Colonic mucosa (tissue), 4 donors: Measurements from ENCODE around the gene XPC. TPM values are rescaled to one million over a fixed set of nuclear protein-coding genes. Genes with fewer than 3 reads are reported as not detected.

Experiments
- DNase-seq: peaks from one replicate; pipeline ENCODE4 v3.0.0-alpha.2; 2020
- H3K27ac ChIP-seq: fragments of 200-600 bp; one replicate; pipeline ENCODE4 v1.8.0; 2021
- H3K27me3 ChIP-seq: fragments of 200-600 bp; one replicate; pipeline ENCODE4 v1.8.0; 2021
- H3K36me3 ChIP-seq: fragments of 200-600 bp; one replicate; pipeline ENCODE4 v1.8.0; 2021
- H3K4me1 ChIP-seq: fragments of 200-600 bp; one replicate; pipeline ENCODE4 v1.8.0; 2021; ENCODE audit warnings: mild to moderate bottlenecking
- H3K4me3 ChIP-seq: fragments of 200-600 bp; one replicate; pipeline ENCODE4 v1.8.0; 2021
- H3K9ac ChIP-seq, 2 donors: one replicate each; pipeline ENCODE4 v1.7.0; 2013; ENCODE audit warnings: control low read depth in 2 of 2, low read depth in 2 of 2, low read length in 2 of 2
- H3K9me3 ChIP-seq: fragments of 200-600 bp; one replicate; pipeline ENCODE4 v1.8.0; 2021
- intact Hi-C: fragments of 100-400 bp; cut with DNase I; formaldehyde crosslinking; loops from one replicate; pipeline ENCODE4 v1.14.1; 2022
- total RNA-seq, 2 donors: library from RNA; stranded (reverse); fragmentation: NEBNext Ultra II Directional in 1 of 2; extraction: Animal tissue kit (Norgen Biotek cat#: 25700) in 1 of 2; gene quantifications; one replicate each; pipeline ENCODE4 v1.2.1, GENCODE V29; 2021
- TF ChIP-seq, protein P1 (sequence below): fragments of 200-600 bp; IDR thresholded peaks from one replicate; pipeline ENCODE4 v1.8.0; 2022; ENCODE audit warnings: antibody characterized with exemption, mild to moderate bottlenecking
- donor health status: healthy.
- donor health status: DM: no; HTN: no; CAD: no.
- donor health status: DM: no; HTN: no; CAD: no.

Gene XPC
- total RNA-seq, 2 donors from 2014 or later, result 14.7 to 23.3 TPM

DNA sequence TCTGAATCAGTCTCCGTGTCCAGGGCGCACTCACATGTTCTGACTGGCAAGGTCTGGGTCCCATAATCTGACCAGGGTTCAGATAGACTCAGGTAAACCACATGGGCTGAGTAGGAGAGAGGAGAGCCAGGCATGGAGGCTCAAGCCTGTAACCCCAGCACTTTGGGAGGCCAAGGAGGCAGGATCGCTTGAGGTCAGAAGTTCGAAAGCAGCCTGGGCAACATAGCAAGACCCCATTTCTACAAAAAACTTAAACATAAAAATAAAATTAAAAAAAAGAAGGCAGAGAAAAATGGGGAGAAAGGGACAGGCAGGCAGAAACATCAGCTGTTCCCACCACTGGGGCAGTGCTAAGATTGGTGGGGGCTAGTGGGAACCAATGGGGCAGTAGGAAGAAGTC, 48.2 kb downstream of the XPC start:
- TF ChIP-seq, protein P1, sequence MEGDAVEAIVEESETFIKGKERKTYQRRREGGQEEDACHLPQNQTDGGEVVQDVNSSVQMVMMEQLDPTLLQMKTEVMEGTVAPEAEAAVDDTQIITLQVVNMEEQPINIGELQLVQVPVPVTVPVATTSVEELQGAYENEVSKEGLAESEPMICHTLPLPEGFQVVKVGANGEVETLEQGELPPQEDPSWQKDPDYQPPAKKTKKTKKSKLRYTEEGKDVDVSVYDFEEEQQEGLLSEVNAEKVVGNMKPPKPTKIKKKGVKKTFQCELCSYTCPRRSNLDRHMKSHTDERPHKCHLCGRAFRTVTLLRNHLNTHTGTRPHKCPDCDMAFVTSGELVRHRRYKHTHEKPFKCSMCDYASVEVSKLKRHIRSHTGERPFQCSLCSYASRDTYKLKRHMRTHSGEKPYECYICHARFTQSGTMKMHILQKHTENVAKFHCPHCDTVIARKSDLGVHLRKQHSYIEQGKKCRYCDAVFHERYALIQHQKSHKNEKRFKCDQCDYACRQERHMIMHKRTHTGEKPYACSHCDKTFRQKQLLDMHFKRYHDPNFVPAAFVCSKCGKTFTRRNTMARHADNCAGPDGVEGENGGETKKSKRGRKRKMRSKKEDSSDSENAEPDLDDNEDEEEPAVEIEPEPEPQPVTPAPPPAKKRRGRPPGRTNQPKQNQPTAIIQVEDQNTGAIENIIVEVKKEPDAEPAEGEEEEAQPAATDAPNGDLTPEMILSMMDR, result no peak
- no peak overlapping the region for H3K9ac ChIP-seq
- H3K9me3 ChIP-seq, result no peaks in the 10 kb centered on the region
- H3K27me3 ChIP-seq, result no peaks in the 10 kb centered on the region
- DNase-seq, result no peak
- H3K4me3 ChIP-seq, result no peak overlapping the region
- intact Hi-C loops, result no loop called here
- H3K36me3 ChIP-seq, result peaks cover 15% of the 10 kb centered on the region
- H3K27ac ChIP-seq, result no peak overlapping the region
- H3K4me1 ChIP-seq, result peaks cover 9% of the 10 kb centered on the region

DNA sequence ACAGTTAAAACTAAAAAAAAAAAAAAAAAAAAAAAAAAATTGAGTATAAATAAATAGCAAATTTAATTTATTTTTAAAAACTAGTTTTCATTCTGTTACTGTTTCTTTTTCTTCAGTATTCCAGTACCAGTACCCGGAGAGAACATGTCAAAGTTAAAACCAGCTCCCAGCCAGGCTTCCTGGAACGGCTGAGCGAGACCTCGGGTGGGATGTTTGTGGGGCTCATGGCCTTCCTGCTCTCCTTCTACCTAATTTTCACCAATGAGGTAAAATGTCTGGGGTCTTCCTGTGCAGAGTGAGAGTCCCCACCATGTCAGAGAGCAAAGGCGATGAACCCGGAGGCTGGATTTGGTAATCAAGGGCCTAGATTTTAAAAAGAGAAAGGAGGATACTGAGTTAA, 49.1 kb downstream of the XPC start:
- Histone ChIP-seq H3K4me3 (no peak overlapping the region), H3K4me1 (peaks cover 9% of the 10 kb centered on the region), H3K27ac (no peak overlapping the region), H3K9me3 (no peaks in the 10 kb centered on the region), H3K27me3 (no peaks in the 10 kb centered on the region), H3K9ac (no peak overlapping the region), H3K36me3 (peaks cover 9% of the 10 kb centered on the region)
- no peak for DNase-seq
- TF ChIP-seq, protein P1, result no peak
- intact Hi-C loops, result no loop called here

DNA sequence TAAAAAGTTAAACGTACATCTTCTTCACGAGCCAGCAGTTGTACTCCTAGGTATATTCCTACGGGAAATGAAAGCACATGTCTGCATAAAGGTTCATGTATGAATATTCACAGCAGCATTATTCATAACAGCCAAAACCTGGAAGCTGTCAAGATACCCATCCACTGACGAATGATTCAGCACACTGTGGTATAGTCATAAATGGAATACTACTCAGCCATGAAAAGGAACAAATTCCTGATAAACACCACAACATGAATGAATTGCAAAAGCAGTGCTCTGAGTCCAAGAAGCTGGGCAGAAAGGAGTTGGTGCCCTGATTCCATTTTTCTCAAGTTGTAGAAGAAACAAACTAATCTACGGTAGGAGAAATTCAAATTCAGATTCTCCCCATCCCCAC, 49.7 kb downstream of the XPC start:
- H3K27ac ChIP-seq, result no peak overlapping the region
- intact Hi-C loops, result no loop called here
- TF ChIP-seq, protein P1, result no peak
- DNase-seq, result no peak
- H3K4me1 ChIP-seq, result peaks cover 10% of the 10 kb centered on the region
- H3K9ac ChIP-seq, result no peak overlapping the region
- H3K4me3 ChIP-seq, result no peak overlapping the region
- H3K27me3 ChIP-seq, result no peaks in the 10 kb centered on the region
- no peaks in the 10 kb centered on the region for H3K9me3 ChIP-seq
- peaks cover 5% of the 10 kb centered on the region for H3K36me3 ChIP-seq

DNA sequence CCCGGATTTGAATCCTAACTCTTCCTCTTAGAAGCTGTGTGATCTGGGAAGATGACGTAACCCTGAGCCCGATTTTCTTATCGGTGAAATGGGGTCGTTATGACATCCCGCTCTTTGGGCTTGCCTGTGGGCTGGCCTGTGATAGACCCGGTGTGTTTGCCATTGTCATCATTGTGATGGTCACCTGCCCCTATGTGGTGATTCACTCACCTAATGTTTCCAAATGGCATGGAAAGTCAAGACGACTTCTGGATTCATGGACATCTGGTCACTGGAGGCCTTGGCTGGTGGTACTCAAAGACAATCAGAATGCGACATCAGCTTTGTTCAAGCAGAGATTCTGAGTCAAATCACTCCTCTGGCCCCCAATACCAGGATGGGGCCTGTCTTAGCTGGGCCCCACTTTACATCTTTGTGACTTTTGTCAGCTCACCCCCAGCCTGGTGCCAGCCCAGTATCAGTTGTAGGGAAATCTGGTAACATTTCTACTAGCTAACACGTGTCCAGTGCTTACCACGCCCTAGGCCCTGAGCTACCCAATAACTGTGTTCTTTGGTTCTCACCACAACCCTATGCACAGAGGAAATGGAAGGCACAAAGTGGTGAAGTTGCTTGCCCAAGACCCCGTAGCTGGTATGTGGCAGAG, 50.8 kb downstream of the XPC start:
- no peak overlapping the region for H3K9ac ChIP-seq
- peaks cover 5% of the 10 kb centered on the region for H3K36me3 ChIP-seq
- H3K9me3 ChIP-seq, result no peaks in the 10 kb centered on the region
- H3K27me3 ChIP-seq, result no peaks in the 10 kb centered on the region
- DNase-seq, result no peak
- H3K4me3 ChIP-seq, result no peak overlapping the region
- peaks cover 14% of the 10 kb centered on the region for H3K4me1 ChIP-seq
- TF ChIP-seq, protein P1, result no peak
- H3K27ac ChIP-seq, result no peak overlapping the region
- intact Hi-C loops, result no loop called here

GRCh38 chr3:14126887-14127505, 51.4 kb downstream of the XPC start:
- no peak overlapping the region for H3K27ac ChIP-seq
- TF ChIP-seq, protein P1, result no peak
- peak; percentile 14 for DNase-seq
- H3K9me3 ChIP-seq, result no peaks in the 10 kb centered on the region
- no peak overlapping the region for H3K4me3 ChIP-seq
- no peaks in the 10 kb centered on the region for H3K27me3 ChIP-seq
- intact Hi-C loops, result no loop called here
- H3K36me3 ChIP-seq, result peaks cover 5% of the 10 kb centered on the region
- peaks cover 14% of the 10 kb centered on the region for H3K4me1 ChIP-seq
- H3K9ac ChIP-seq, result peak overlapping the region in 1 of 2 donors; percentile 96
